Fibroblast of skin of left quadriceps (primary cell): ENCODE measurements around the gene MAGI1.

Experiments used
- DNase-seq, 2 experiments: peaks; one replicate each; pipeline ENCODE4 v3.0.0-alpha.2; 2013; ENCODE audit warnings: low read depth in 2 of 2

MAGI1 gene

GRCh38 chr3:66014056-66014455, 24.7 kb downstream of the MAGI1 start:
- no peak for DNase-seq

- DNase-seq, result no peak
Observed at GRCh38 chr3:66012711-66013110, 26.0 kb downstream of the MAGI1 start.

GRCh38 chr3:66010739-66011655, 27.7 kb downstream of the MAGI1 start:
- no peak for DNase-seq

- no peak for DNase-seq
Observed at GRCh38 chr3:66010348-66010738, 28.4 kb downstream of the MAGI1 start.

GRCh38 chr3:66004244-66004643, 34.5 kb downstream of the MAGI1 start:
- DNase-seq, result no peak

GRCh38 chr3:66001626-66002025, 37.1 kb downstream of the MAGI1 start:
- DNase-seq, result no peak

GRCh38 chr3:66000506-66000905, 38.2 kb downstream of the MAGI1 start:
- DNase-seq, result no peak

- no peak for DNase-seq
Observed at GRCh38 chr3:65999606-66000005, 39.1 kb downstream of the MAGI1 start.

- no peak for DNase-seq
Observed at GRCh38 chr3:65996589-65996988, 42.1 kb downstream of the MAGI1 start.

- no peak for DNase-seq
Observed at GRCh38 chr3:65995515-65995914, 43.2 kb downstream of the MAGI1 start.

GRCh38 chr3:65995030-65995429, 43.7 kb downstream of the MAGI1 start:
- DNase-seq, result no peak

- DNase-seq, result no peak
Observed at GRCh38 chr3:65993134-65993900, 45.4 kb downstream of the MAGI1 start.

- no peak for DNase-seq
Observed at GRCh38 chr3:65992106-65992505, 46.6 kb downstream of the MAGI1 start.

GRCh38 chr3:65988411-65989180, 50.1 kb downstream of the MAGI1 start:
- no peak for DNase-seq

GRCh38 chr3:65986285-65986684, 52.4 kb downstream of the MAGI1 start:
- DNase-seq, result no peak

- DNase-seq, result no peak
Observed at GRCh38 chr3:65984975-65985374, 53.7 kb downstream of the MAGI1 start.

- no peak for DNase-seq
Observed at GRCh38 chr3:65983100-65983499, 55.6 kb downstream of the MAGI1 start.

- no peak for DNase-seq
Observed at GRCh38 chr3:65979731-65980130, 59.0 kb downstream of the MAGI1 start.

- peak; percentile 89 for DNase-seq
Observed at GRCh38 chr3:65979162-65979561, 59.6 kb downstream of the MAGI1 start.

GRCh38 chr3:65978116-65978515, 60.6 kb downstream of the MAGI1 start:
- no peak for DNase-seq

GRCh38 chr3:65975032-65975431, 63.7 kb downstream of the MAGI1 start:
- DNase-seq, result no peak

GRCh38 chr3:65974509-65974908, 64.2 kb downstream of the MAGI1 start:
- DNase-seq, result no peak
